HG03378 (cell line): ENCODE data around the gene ADAMTS13.

Source experiments
- ATAC-seq: cut with Tn5 transposase; IDR thresholded peaks from one replicate; pipeline ENCODE4 v1.9.1; 2021; ENCODE audit warnings: mild to moderate bottlenecking, moderate library complexity; ENCODE audit not compliant: unreplicated experiment

ADAMTS13 gene

GRCh38 chr9:133470427-133470924, 48.3 kb downstream of the ADAMTS13 start:
- no peak for ATAC-seq

GRCh38 chr9:133470988-133471387, 48.8 kb downstream of the ADAMTS13 start:
- ATAC-seq, result no peak

GRCh38 chr9:133471551-133472276, 49.5 kb downstream of the ADAMTS13 start:
- no peak for ATAC-seq

- no peak for ATAC-seq
Measured at GRCh38 chr9:133472277-133472645, 50.1 kb downstream of the ADAMTS13 start.

GRCh38 chr9:133472753-133473378, 50.7 kb downstream of the ADAMTS13 start:
- no peak for ATAC-seq

- ATAC-seq, result no peak
Measured at GRCh38 chr9:133473743-133474142, 51.6 kb downstream of the ADAMTS13 start.

- ATAC-seq, result no peak
Measured at GRCh38 chr9:133474215-133474614, 52.0 kb downstream of the ADAMTS13 start.

GRCh38 chr9:133474853-133475252, 52.7 kb downstream of the ADAMTS13 start:
- no peak for ATAC-seq

GRCh38 chr9:133475292-133476012, 53.3 kb downstream of the ADAMTS13 start:
- ATAC-seq, result no peak

- no peak for ATAC-seq
Measured at GRCh38 chr9:133476036-133476931, 54.1 kb downstream of the ADAMTS13 start.

GRCh38 chr9:133476941-133477340, 54.8 kb downstream of the ADAMTS13 start:
- no peak for ATAC-seq

- ATAC-seq, result no peak
Measured at GRCh38 chr9:133477461-133477860, 55.3 kb downstream of the ADAMTS13 start.

- ATAC-seq, result peak; percentile 46
Measured at GRCh38 chr9:133477992-133478850, 56.1 kb downstream of the ADAMTS13 start.

GRCh38 chr9:133478851-133479711, 56.9 kb downstream of the ADAMTS13 start, which contains the start of gene SLC2A6:
SLC2A6 (minus strand) TSS chr9:133479099; CDS start chr9:133479059, 40 bp downstream.
- ATAC-seq, result peak; percentile 52

GRCh38 chr9:133483611-133484010, 61.4 kb downstream of the ADAMTS13 start:
- no peak for ATAC-seq

- no peak for ATAC-seq
Measured at GRCh38 chr9:133484671-133485437, 62.7 kb downstream of the ADAMTS13 start.

- no peak for ATAC-seq
Measured at GRCh38 chr9:133485531-133486260, 63.5 kb downstream of the ADAMTS13 start.
